HG02884 (cell line): ENCODE results near the gene NTM.

Source experiments
- ATAC-seq: cut with Tn5 transposase; IDR thresholded peaks from one replicate; pipeline ENCODE4 v1.9.1; 2021; ENCODE audit warnings: mild to moderate bottlenecking, moderate library complexity; ENCODE audit not compliant: unreplicated experiment

NTM gene

GRCh38 chr11:131973061-131973460, 602.6 kb downstream of the NTM start:
- ATAC-seq, result no peak

DNA sequence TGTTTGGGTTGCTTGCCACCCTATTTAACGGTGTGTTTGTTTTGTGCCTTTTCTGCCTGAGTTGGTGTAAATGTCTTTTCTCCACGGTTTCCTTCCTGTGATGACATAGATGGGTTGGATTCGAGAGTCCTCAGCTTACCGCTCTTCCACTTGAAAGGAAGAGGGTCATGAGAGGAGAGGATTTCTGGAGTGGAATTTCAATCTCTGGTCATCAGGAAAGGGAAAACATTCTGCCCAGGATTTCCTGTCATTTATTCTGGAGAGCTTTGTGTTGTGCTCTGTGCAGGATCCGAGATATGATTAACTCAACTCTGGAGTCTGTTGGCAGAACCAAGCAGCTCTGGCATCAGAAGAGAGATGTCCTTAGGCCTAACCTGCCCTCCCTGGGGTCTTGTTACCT, 605.2 kb downstream of the NTM start:
- no peak for ATAC-seq

- ATAC-seq, result no peak
Observed at GRCh38 chr11:131976021-131976420, 605.6 kb downstream of the NTM start.

GRCh38 chr11:131977231-131977630, 606.8 kb downstream of the NTM start:
- no peak for ATAC-seq

- no peak for ATAC-seq
Observed at GRCh38 chr11:131977854-131978253, 607.4 kb downstream of the NTM start.

GRCh38 chr11:131978351-131978750, 607.9 kb downstream of the NTM start:
- no peak for ATAC-seq

- ATAC-seq, result no peak
Observed at GRCh38 chr11:131979364-131979763, 608.9 kb downstream of the NTM start.

DNA sequence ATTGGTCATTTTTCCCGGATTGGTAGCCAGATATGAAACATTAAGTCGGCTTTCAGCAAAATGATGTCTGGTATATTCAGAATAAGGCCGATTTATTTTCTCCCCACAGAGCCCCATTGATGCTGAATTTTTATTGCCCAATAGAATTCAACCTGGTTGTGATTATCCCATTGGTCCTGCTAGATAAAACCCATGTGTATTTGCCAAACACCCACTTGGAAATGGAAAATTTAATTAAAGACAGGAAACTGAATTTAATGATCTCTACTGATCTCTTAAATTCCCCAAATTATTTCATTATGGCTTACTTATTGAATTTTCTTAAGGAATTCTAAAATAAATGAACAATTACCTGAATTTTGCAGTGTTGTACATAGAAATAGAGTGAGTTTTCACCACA, 609.8 kb downstream of the NTM start:
- ATAC-seq, result no peak

GRCh38 chr11:131980888-131981668, 610.7 kb downstream of the NTM start:
- ATAC-seq, result no peak

- no peak for ATAC-seq
Observed at GRCh38 chr11:131982154-131982553, 611.7 kb downstream of the NTM start.

DNA sequence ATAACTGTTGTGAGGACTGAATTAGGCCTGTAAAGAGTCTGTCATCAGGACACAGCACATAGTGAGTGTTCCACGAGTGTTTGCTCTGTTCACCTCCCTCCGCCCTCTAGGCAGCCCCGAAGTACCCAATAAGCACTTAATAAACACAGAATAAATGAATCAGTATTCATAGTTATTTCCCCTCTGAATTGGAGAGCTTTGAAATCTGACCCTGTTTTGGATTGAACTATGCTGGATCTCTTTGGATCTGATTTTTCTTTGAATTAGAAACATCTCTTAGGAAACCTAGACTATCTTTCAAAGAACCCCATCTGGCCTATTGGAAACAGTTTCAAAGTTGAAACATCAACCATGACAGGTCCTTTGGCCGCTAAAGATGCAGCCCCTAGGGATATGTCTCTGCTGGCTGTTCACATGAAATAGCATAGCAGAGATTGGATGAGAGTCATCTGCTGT, 615.5 kb downstream of the NTM start:
- ATAC-seq, result no peak

DNA sequence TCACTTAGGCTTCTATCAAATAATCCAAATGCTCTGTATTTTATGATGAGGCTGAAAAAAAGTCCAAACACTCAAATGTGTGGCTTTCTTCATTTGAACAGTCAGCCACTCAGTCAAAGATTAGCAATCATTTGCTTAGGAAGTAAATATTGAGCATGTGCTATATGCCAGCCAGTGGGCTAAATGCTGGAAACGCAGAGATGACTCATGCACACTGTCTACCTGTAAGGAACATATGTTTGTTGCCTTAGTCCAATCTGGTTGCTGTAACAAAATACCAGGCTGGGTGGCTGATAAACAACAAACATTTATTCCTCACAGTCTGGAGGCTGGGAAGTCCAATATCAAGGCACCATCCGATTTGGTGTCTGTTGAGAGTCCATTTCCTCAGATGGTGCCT, 617.3 kb downstream of the NTM start:
- ATAC-seq, result no peak

DNA sequence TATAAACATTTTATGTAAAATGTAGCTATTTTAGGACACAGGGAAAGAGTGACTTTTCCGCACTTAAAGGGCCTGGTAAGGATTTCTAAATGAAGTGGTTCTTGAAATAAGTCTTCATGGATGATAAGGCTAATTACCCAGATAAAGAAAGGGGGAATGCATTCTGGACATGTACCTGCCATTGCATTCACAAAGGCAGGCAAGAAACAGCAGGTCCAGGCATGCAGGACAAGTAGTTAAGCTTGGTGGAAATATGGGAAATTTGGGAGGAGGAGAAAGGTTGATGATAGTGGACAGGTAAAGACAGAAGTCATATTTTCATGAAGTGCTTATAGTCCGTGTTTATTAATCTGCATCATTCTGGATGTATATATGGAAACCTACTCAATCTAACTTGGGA, 621.2 kb downstream of the NTM start:
- no peak for ATAC-seq

GRCh38 chr11:131993246-131993645, 622.8 kb downstream of the NTM start:
- ATAC-seq, result no peak

DNA sequence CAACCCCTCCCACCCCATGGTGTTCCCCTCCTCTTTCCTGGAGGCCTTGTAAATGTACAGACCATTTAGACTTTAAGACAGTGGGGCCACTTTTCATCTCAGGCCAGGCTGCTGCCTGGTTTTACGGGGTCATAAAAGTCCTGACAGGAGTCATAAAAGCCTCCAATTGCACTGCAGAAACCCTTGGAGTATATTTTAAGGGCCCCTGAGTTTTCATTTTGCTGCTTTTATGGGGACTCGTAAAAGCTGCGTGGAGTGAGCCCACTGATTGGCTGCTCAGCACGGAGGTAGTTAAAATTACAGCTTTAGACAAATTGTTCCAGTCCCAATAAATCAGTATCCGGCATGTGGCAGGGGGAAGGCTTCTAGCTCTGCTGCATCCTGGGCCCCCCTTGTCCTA, 627.6 kb downstream of the NTM start:
- ATAC-seq, result no peak

GRCh38 chr11:131999084-131999483, 628.7 kb downstream of the NTM start:
- ATAC-seq, result no peak

DNA sequence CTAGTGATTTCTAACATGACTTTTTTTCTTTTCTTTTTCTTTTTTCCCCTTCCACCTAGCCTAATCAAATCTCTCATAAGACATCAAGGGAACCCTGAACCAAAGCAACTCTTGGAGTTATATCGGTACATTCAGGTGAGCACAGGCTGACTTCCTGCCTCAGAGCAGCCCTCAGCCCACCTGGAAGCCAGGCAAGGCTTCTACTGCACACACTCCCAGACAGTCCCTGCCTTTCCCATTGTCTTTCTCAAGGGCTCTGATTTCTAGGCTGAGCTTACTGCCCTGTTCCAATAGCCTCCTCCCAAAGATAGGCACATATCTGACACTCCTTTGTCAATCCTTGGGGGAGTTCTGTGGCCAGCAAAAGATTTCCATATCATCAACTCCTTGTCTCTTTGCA, 629.5 kb downstream of the NTM start:
- no peak for ATAC-seq

DNA sequence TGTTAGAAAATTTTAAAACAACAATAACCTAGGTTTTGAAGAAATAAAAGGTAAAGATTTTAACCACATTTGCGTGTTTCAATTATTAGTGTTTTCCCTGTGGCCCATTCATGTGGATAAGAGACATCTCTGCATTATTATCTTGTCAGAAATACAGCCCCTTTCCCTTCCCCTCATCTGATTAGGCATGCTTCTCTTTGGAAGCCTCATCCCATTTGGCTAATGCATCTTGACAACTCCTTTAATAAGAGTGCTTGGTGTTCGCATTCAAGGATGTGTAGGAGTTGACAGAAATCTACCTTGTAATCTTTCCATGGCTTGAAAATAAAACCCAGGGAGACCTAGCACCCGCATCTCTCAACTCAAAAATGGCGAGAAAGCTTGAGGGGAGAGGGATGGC, 635.5 kb downstream of the NTM start:
- ATAC-seq, result no peak

DNA sequence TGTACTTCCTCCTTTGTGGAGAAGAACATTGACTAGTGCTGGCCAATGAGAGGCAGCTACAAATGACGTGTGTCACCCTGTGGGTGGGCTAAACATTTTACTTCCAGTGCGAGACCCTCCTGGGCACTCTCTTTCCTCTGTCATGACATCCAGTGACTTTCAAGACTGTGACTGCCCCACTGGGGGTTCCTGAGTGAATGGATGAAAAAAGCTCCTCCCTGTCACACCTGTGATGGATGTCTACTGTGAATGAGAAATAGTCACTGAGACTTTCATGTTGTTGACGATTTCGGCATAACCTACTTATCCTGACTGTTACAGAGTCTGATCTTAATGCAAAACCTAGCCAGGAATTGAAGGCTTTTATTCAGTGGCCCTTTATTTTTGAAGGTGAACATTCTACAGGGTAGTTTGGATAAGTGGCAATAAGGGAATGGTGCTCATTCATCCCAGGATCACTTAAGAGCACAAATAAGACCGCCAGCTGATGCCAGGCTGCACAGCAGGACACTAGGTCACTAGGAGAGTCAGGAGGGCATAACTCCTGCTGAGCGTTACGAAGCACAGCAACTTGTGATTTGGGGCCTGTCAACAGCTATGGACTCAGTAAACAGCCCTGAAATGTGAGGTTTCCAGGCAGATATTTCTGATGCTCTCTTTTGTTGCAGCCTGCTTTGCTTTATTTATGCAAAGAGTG, 636.6 kb downstream of the NTM start:
- no peak for ATAC-seq

DNA sequence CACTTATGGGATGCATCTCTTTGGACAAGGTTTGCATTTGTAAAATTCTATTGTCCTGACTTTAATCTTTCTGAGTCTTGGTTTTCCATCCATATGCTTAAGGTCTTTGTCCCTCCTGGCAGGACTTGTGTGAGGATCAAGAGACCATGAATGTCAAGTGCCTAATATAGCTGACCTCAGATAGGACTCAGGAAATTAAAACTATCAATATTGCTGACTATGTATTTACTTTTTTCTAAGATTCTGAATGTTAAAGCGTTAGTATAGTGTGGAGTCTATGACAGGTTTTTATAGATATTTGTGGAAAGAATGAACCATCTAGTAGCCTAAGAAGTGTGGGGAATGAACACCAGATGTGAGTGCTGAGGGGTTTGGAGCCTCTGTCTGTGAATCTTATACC, 637.8 kb downstream of the NTM start:
- no peak for ATAC-seq

GRCh38 chr11:132008872-132009271, 638.5 kb downstream of the NTM start:
- ATAC-seq, result no peak

GRCh38 chr11:132020001-132020400, 649.6 kb downstream of the NTM start:
- ATAC-seq, result no peak
